Sigmoid colon (tissue), 4 donors: ENCODE results near the gene RIPOR3.

Source experiments
- CTCF ChIP-seq, 4 experiments: fragments of 450-650 bp in 3 of 4; fragments of 200-600 bp in 1 of 4; IDR thresholded peaks; one replicate each; pipeline ENCODE4 v1.5.1; 2016 to 2019; ENCODE audit warnings: antibody characterized with exemption in 4 of 4, mild to moderate bottlenecking in 3 of 4, moderate library complexity in 2 of 4
- POLR2A ChIP-seq, 2 donors: fragments of 450-650 bp; IDR thresholded peaks; one replicate each; pipeline ENCODE4 v1.6.1; 2016; ENCODE audit warnings: antibody characterized with exemption in 2 of 2, mild to moderate bottlenecking in 2 of 2, moderate library complexity in 2 of 2
- POLR2AphosphoS5 ChIP-seq, 4 donors: sonication (generic); formaldehyde crosslinking; IDR thresholded peaks; one replicate each; pipeline ENCODE4 v1.6.1; 2017; ENCODE audit warnings: antibody characterized with exemption in 4 of 4

GRCh38 chr20:50668798-50669197 is 22.5 kb downstream of the RIPOR3 start:
- no peak for TF ChIP-seq CTCF (IDR thresholded peaks at IDR 0.05)
- no peak for TF ChIP-seq POLR2AphosphoS5 (IDR thresholded peaks at IDR 0.05)
- TF ChIP-seq POLR2A (IDR thresholded peaks at IDR 0.05): no peak
